GM21423 (cell line): ENCODE results near the gene UPK3B.
"Not testable (repeated sequence)": the region's sequence is repeated elsewhere in the genome, so short reads cannot be mapped to it uniquely, and the experiment has no call there.

Experiments used
- ATAC-seq: cut with Tn5 transposase; IDR thresholded peaks from one replicate; pipeline ENCODE4 v1.9.1; 2021; ENCODE audit warnings: mild to moderate bottlenecking, moderate library complexity; ENCODE audit not compliant: unreplicated experiment

UPK3B gene

GRCh38 chr7:76509931-76510877 lies at the start of gene UPK3B:
Gene UPK3B, plus strand, starts transcription at chr7:76510552. Its CDS starts 101 bp downstream, at chr7:76510653.
- no peak for ATAC-seq

GRCh38 chr7:76460767-76461166 lies 49.6 kb upstream of the UPK3B start:
- not testable (repeated sequence) for ATAC-seq

GRCh38 chr7:76461464-76462101 lies 48.8 kb upstream of the UPK3B start, which contains the start of gene DTX2:
Gene DTX2, plus strand, starts transcription at chr7:76461709. Its CDS starts 18,801 bp downstream, at chr7:76480510.
- ATAC-seq: peak; percentile 98

- ATAC-seq: not testable (repeated sequence)
These were observed 48.0 kb upstream of the UPK3B start for GRCh38 chr7:76462271-76462882.

GRCh38 chr7:76464959-76465358 lies 45.4 kb upstream of the UPK3B start:
- not testable (repeated sequence) for ATAC-seq

GRCh38 chr7:76465950-76466349 lies 44.4 kb upstream of the UPK3B start:
- ATAC-seq: not testable (repeated sequence)

- ATAC-seq: not testable (repeated sequence)
These were observed 42.5 kb upstream of the UPK3B start for GRCh38 chr7:76467743-76468404.

- ATAC-seq: not testable (repeated sequence)
These were observed 38.7 kb upstream of the UPK3B start for GRCh38 chr7:76471556-76472221.

- not testable (repeated sequence) for ATAC-seq
These were observed 37.3 kb upstream of the UPK3B start for GRCh38 chr7:76473097-76473496.

GRCh38 chr7:76476280-76476679 lies 34.1 kb upstream of the UPK3B start:
- not testable (repeated sequence) for ATAC-seq

GRCh38 chr7:76476742-76477474 lies 33.4 kb upstream of the UPK3B start:
- not testable (repeated sequence) for ATAC-seq

- ATAC-seq: not testable (repeated sequence)
These were observed 30.7 kb upstream of the UPK3B start for GRCh38 chr7:76479628-76480027.

GRCh38 chr7:76480403-76481253 lies 29.7 kb upstream of the UPK3B start:
- not testable (repeated sequence) for ATAC-seq

- not testable (repeated sequence) for ATAC-seq
These were observed 27.7 kb upstream of the UPK3B start for GRCh38 chr7:76482660-76483059.

- ATAC-seq: not testable (repeated sequence)
These were observed 27.3 kb upstream of the UPK3B start for GRCh38 chr7:76483081-76483480.

GRCh38 chr7:76484456-76484855 lies 25.9 kb upstream of the UPK3B start:
- not testable (repeated sequence) for ATAC-seq

GRCh38 chr7:76485822-76486610 lies 24.3 kb upstream of the UPK3B start:
- peak; percentile 2 for ATAC-seq

GRCh38 chr7:76486618-76487017 lies 23.7 kb upstream of the UPK3B start:
- peak; percentile 99 for ATAC-seq
